Posterior vena cava (tissue), 2 donors: ENCODE results near the gene GALK1. TPM values are rescaled to one million over a fixed set of nuclear protein-coding genes. Genes with fewer than 3 reads are reported as not detected.
A peak's percentile ranks its signal among the peaks of the same experiment; 100 is the strongest.

ENCODE experiments used
- DNase-seq: peaks from one replicate; pipeline ENCODE4 v3.0.0-alpha.2; 2020; ENCODE audit warnings: low spot score
- intact Hi-C, 2 donors: fragments of 100-400 bp; cut with DNase I; formaldehyde crosslinking; loops; one replicate each; pipeline versions ENCODE4 v1.14.1 to v1.14.2; 2022 to 2023
- total RNA-seq, 2 donors: library from RNA; stranded (reverse); fragmentation: NEBNext Ultra II Directional; extraction: Animal tissue kit (Norgen Biotek cat#: 25700); gene quantifications; one replicate each; pipeline ENCODE4 v1.2.1, GENCODE V29; 2021
- donor health status: DM: yes; HTN: yes; CAD: no.
- donor health status: DM: yes; HTN: yes; CAD: no.

The GALK1 gene
- total RNA-seq, 2 donors from 2014 or later, result 21.0 to 27.6 TPM

GRCh38 chr17:75773121-75773807, 8.3 kb upstream of the GALK1 start:
- peak; percentile 79 for DNase-seq

GRCh38 chr17:75771334-75772281, 6.6 kb upstream of the GALK1 start:
- intact Hi-C loops, result loop anchor here in 1 of 2 donors (5.0 to 10.0 kb wide), 2 partner anchors 481 to 903 kb away; no protein-coding TSS in a partner anchor
- no peak for DNase-seq

More at GRCh38 chr17:75773121-75773807, 8.3 kb upstream of the GALK1 start:
- intact Hi-C loops, result loop anchor here in 1 of 2 donors (5.0 to 10.0 kb wide), 2 partner anchors 479 to 902 kb away; no protein-coding TSS in a partner anchor

DNA sequence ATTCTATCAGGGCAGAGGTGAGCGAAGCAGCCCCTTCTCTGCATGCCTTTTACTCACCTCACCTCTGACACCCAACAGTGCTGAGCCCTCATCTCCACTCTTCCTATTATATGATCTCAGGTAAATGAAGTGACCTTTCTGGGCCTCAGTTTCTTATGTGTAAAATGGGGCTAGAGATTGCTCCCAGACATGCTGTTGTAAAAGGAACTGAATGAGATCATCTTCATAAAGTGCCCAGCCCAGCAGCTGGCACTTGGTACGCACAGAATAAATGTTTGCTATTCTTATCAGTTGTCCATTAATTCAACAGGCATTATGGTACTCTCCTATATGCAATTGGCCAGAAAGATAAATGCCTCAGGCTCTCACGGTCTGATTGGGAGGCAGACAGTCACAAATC, 4.5 kb upstream of the GALK1 start:
- intact Hi-C loops, result no loop called here
- no peak for DNase-seq

- intact Hi-C loops, result no loop called here
- peak; percentile 24 for DNase-seq
Measured at GRCh38 chr17:75767881-75768280, 2.9 kb upstream of the GALK1 start.

DNA sequence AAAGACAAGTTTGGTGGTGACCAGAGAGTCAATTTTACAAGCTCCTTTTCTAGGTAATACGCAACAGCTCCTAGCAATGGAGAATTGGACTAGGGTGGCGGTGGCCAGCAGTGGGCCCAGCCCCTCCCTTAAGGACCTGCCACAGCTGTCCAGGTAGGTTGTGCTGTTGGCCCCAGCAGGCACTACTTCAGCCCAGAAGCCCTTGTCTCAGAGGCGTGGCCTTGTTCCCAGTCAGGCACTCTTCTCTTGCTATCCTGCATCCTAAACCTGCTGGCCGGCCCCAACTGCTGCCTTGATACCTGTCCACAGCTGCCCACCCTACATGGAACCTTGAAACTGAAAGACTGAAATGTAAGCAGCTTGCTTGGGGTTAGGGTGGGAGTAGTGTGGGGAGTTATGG, 989 bp upstream of the GALK1 start:
- DNase-seq, result peak; percentile 58
- intact Hi-C loops, result no loop called here

- intact Hi-C loops, result no loop called here
- DNase-seq, result no peak
Measured at GRCh38 chr17:75764417-75764710, 628 bp downstream of the GALK1 start.

DNA sequence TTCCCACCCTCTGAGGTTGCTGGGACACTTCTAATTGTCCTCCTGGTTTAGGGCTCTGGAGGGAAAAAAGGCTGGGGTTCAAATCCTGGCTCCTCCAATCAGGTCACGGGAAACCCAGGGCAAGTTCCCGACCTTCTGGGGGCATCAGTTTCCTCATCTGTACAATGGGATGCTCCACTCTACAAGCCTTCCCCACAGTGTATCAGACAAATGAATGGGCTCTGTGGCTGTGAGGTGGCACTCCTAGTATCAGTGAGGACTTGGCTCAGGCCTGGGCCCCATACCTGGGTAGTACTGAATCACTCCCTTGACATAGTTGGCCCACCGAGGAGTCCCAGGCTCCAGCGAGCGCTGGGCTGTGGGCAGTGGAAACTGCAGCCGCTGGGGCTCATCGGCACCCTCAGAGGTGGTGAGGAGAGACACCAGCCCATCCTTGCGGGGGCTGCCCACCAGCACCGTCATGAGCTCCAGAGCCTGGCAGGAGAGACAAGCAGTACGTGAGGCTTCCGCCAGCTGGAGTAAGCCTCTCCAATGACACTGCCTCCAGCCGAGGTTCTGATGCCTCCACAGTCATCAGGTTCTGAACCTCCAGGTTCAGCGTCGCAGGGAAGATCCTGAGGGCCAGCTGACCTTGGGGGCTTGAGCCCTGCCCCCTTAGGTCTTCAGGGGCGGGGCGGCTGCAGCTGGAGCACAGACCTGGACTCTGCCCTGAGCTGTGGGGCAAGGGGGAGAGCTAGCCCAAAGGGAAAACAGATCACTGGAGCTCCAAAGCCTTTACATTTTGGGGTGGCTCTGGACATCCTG, 1.2 kb downstream of the GALK1 start:
- intact Hi-C loops, result no loop called here

GRCh38 chr17:75763269-75763607, 1.8 kb downstream of the GALK1 start:
- intact Hi-C loops, result no loop called here
- peak; percentile 47 for DNase-seq

More for the DNA sequence above, 1.2 kb downstream of the GALK1 start:
- DNase-seq, result peak; percentile 75

GRCh38 chr17:75762513-75763268, 2.3 kb downstream of the GALK1 start:
- intact Hi-C loops, result no loop called here
- peak; percentile 79 for DNase-seq

DNA sequence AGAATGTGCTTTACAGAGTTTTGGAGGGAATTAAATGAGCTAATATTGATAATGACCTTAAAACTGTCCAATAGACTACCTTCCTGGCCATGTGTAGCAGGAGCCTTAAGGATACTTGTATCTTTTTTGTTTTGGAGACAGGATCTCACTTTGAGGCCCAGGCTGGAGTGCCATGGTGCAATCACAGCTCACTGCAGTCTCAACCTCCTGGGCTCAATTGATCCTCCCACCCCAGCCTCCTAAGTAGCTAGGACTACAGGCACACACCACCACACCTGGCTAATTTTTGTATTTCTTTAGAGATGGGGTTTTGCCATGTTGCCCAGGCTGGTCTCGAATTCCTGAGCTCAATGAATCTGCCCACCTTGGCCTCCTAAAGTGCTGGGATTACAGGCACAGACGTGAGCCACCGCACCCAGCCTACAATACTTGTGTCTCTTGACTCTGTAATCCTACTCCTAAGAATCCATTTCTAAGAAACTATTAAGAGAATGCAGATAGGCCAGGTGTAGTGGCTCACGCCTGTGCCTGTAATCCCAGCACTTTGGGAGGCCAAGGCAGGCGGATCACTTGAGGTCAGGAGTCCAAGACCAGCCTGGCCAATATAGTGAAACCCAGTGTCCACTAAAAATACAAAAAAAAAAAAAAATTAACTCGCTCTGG, 4.9 kb downstream of the GALK1 start:
- peak; percentile 54 for DNase-seq
- intact Hi-C loops, result loop anchor here in 1 of 2 donors (10.0 kb wide), 1 partner anchor 75 kb away; no protein-coding TSS in a partner anchor

- DNase-seq, result peak; percentile 18
- intact Hi-C loops, result loop anchor here in 1 of 2 donors (10.0 kb wide), 1 partner anchor 75 kb away; no protein-coding TSS in a partner anchor
Measured at GRCh38 chr17:75759457-75759856, 5.5 kb downstream of the GALK1 start.

DNA sequence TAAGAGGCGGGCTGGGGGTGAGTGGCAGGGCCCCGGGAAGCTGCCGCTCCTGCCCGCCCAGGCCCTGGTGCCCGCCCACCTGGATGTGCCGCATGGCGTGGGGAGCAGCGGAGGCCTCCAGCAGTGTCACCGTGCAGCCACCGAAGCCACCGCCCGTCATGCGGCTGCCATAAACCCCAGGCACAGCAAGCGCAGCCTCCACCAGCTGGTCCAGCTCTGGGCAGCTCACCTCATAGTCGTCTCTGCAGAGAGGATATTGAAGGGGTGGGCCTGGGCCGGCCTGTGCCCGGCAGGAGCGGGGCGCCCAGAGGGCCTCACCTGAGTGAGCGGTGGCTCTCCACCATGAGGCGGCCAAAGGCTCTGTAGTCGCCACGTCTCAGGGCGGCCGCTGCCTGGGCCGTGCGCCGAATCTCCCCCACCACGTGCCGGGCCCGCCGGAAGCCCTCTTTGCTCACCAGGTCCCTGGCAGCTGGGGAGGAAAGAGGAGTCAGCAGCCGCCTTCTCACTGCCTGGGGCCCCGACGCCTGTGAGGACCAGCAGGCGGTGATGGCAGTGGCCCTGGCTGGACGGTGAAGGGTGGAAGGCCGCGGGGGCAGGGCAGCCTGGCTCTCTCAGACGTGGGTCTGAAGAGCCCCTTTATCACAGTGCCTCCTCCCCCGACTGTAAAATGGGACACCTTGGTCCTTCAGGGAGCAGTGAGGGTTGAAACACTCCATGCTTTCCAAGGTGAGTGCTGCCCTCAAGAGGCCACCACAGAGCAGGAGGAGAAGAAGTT, 6.7 kb downstream of the GALK1 start:
- DNase-seq, result peak; percentile 73
- intact Hi-C loops, result loop anchor here in 1 of 2 donors (10.0 kb wide), 1 partner anchor 76 kb away; no protein-coding TSS in a partner anchor

DNA sequence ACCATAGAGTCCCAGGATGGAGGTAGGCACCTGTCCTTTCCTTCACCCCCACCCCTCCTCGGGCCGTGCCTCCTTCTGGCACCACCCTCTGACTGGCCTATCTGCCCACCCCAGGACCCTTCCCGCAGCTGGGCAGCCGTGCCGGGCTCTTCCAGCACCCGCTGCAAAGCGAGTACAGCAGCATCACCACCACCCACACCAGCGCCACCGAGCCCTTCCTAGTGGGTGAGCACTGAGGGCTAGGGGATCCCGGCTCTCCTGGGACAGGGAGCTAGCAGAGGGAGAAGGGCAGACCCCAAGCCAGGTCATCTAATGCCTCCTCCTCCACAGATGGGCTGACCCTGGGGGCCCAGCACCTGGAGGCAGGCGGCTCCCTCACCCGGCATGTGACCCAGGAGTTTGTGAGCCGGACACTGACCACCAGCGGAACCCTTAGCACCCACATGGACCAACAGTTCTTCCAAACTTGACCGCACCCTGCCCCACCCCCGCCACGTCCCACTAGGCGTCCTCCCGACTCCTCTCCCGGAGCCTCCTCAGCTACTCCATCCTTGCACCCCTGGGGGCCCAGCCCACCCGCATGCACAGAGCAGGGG, 7.8 kb downstream of the GALK1 start:
- DNase-seq, result peak; percentile 74
- intact Hi-C loops, result loop anchor here in 1 of 2 donors (10.0 kb wide), 1 partner anchor 78 kb away; no protein-coding TSS in a partner anchor

DNA sequence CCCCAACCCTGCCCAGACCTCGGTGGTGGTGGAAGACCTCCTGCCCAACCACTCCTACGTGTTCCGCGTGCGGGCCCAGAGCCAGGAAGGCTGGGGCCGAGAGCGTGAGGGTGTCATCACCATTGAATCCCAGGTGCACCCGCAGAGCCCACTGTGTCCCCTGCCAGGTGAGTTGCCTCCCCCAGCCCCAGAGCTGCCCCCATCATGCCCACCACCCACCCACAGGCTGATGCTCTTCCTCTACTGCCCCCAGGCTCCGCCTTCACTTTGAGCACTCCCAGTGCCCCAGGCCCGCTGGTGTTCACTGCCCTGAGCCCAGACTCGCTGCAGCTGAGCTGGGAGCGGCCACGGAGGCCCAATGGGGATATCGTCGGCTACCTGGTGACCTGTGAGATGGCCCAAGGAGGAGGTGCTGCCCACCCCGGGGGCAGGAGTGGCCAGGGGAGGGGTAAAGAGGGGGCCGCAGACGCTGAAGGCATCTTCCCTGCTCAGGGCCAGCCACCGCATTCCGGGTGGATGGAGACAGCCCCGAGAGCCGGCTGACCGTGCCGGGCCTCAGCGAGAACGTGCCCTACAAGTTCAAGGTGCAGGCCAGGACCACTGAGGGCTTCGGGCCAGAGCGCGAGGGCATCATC, 8.4 kb downstream of the GALK1 start:
- peak; percentile 75 for DNase-seq
- intact Hi-C loops, result loop anchor here in 1 of 2 donors (10.0 kb wide), 1 partner anchor 78 kb away; no protein-coding TSS in a partner anchor

DNA sequence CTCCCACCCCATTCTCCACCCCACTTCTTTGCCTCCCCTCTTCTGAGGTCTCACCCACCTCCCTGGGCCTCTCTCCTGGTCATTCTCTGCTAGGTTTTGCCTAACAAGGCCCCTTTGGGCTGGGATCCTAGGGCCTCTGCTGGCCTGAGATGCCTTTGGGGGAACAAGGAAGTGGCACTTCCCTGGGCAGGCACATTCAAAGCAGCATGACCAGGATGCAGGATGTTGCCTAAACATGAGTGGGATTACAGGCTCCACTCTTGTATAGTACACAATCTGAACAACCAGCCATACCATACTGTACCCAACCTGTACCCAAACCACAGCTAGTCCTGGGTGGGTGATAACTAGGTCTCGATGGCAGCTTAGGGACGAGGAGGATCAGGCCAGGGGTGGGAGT, 9.0 kb downstream of the GALK1 start:
- no peak for DNase-seq
- intact Hi-C loops, result loop anchor here in 1 of 2 donors (10.0 kb wide), 1 partner anchor 79 kb away; no protein-coding TSS in a partner anchor

- DNase-seq, result no peak
Measured at GRCh38 chr17:75755205-75755901, 9.6 kb downstream of the GALK1 start.

More at GRCh38 chr17:75755205-75755901, 9.6 kb downstream of the GALK1 start:
- intact Hi-C loops, result loop anchor here in 1 of 2 donors (10.0 kb wide), 1 partner anchor 79 kb away; no protein-coding TSS in a partner anchor
